HuH-7 (cell line): Measurements from ENCODE around the gene CDC123.
"Not testable (repeated sequence)": the region's sequence is repeated elsewhere in the genome, so short reads cannot be mapped to it uniquely, and the experiment has no call there.

Source experiments
- DNase-seq: peaks from one replicate; pipeline ENCODE4 v3.0.0; 2011; ENCODE audit warnings: low spot score

The CDC123 gene

DNA sequence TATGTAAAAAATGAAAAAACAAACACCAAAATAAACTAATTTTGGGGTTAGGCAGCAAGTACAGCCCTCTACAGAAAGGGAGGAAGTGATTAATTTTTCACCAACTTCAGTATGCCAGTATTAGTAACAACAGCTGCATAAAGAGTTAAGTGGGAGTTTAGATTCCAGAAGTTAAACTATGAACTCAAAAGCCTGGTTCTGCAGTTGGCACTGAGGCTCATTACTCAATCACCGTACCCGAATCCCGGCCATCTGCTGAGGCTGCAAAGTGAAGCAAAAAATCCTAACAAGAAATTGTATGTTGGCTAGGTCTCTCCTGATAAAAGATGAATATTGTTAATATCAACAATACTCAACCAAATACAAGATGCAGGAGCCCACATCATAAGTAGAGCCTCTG is 4.3 kb upstream of the CDC123 start:
- no peak for DNase-seq

DNA sequence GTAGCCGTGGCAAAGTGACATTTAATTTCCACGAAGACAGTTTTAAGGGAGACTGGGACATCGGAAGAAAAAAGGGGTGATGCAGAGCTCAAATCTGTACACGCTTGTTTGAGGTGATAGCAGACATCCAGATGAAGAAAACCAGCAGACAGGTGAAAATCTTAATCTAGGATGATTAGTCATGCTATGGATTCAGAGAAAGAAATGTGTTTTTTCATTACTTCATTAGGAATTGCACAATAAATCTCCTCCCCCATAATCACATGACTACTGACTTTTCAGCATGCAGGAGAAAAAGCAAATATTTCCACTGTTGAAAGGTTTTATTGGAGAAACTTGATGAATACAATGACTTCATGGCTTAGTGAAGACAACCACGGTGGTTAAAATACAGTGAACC is 2.8 kb upstream of the CDC123 start:
- DNase-seq = peak; percentile 33

DNA sequence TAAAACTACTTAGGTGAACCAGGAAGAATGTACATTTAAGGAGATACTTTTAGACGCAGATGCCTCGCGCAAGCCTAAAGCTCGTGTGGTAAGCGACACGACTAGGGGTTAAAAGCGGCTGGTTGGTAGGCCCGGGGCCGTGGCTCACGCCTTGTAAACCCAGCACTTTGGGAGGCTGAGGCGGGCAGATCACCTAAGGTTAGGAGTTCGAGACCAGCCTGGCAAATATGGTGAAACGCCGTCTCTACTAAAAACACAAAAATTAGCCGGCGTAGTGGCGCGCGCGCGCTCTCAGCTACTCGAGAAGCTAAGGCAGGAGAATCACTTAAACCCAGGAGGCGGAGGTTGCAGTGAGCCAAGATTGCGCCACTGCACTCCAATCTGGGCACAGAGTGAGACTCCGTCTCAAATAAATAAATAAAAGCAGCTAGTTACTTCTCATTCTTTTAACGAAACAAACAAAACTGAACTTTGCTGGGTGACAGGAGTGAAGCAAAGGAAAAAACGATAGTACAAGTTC is 1.2 kb upstream of the CDC123 start:
- no peak for DNase-seq

DNA sequence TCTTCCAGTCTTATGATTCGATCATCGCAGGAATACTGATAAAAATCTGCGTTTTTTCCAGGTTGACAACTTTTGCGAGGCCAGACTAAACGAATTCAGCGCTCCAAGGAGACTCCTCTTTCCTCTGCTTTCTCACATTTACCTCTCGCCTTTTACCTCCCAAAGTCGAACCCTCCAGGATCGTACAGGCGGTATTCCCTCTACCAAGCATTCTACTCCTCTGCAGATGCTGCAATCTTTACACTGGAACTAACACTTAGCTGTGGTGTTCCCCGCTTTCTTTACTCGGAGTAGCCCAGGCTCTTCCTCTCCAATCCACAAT is 746 bp upstream of the CDC123 start:
- DNase-seq = no peak

DNA sequence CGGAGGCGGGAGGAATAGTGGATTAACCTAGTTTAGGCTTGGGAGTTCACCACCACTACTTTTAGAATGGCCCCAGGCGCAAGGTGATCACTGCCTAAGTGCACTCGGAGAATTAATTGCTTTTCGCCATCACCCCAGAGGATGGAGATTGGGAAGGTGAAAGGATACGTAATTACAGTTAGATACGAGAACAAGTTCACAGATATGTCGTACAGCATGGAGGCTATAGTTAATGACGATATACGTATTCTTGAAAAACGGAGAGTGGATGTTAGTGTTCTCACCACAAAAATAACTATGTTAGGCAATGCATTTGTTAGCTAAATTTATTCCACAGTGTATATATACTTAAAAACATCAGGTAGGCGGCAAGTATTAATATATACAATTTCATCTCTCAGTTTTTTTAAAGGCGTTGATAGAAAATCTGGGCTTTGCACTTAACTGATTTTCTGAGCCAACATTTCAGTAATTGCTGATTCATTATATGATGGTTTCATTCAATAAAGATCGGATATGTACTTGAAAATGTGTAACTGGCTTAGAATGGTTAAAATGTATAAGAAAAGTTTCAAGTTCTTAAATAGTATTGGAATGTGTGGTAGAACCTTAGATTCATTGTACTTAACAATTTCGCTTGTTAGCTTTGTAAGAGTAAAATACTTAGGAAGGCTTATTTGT is 683 bp downstream of the CDC123 start:
- DNase-seq = peak; percentile 16

DNA sequence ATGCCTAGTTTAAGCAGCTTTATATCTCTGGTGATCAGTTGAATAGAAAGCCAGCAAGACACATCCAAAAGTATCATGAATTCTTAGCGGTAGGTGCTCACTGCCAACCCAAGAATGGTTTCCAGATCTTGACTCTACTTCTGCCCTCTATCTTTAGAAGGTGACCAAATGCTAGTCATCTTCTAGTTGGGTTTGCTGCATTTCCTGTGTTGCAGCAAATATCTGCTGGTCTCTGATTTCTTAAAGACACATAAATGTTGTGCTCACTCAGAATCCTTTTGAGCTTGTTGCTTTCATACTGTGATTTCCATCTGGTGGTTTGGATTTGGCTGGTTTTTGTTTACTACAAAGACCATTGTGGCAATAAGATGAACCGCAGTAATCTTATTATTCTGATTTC is 2.2 kb downstream of the CDC123 start:
- DNase-seq = no peak

DNA sequence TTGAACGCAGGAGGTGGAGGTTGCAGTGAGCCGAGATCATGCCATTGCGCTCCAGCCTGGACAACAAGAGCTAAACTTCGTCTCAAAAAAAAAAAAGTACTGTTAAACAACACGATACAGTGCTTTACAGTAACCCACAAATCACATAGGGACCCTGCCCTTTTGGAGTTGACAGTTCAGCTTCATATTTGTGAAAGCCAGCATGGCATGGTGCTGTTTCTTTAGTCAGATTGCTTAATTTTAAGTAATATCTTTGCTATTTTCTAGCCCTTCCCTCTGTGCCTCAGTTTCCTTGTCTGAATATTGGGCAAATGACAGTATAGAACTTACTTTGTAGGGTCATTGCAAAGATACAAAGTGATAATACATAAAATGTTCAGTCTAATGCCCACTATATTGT is 4.9 kb downstream of the CDC123 start:
- DNase-seq = no peak

DNA sequence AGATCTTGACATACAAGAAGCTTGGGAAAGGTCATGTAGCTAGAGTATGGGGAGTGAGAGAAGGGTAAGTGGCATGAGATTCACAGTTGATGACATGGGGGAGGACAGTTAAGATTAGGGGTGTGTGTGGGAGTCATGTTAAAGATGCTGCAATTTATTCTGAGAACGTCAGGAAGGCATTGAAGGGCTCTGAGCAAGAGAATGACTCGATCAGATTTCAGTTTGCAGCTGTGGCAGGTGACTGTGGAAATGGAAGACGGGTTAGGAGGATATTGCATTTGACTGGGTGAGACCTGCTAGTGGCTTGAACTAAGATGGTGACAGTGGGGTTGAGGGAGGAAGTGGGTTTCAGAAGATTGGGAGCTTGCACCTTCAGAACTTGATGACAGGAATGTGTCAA is 5.6 kb downstream of the CDC123 start:
- DNase-seq = no peak

DNA sequence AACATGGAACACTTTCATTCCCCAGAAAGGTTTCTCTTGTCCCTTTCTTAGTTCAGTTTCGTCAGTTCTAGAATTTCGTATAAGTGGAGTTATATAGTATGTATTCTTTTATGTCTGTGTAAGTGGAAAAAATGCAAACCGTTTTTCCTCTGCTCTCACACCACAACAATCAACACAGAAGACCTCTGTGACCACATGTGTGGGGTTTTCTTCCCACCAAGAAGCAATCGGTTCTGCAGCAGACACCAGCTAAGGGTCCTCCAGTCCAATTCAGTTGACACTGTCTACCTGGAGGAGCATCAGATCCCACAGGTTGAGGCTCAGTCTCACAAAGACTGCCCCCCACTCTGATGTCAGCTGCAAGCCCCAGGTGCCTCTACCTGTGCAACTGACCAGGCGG is 6.2 kb downstream of the CDC123 start:
- DNase-seq = no peak

DNA sequence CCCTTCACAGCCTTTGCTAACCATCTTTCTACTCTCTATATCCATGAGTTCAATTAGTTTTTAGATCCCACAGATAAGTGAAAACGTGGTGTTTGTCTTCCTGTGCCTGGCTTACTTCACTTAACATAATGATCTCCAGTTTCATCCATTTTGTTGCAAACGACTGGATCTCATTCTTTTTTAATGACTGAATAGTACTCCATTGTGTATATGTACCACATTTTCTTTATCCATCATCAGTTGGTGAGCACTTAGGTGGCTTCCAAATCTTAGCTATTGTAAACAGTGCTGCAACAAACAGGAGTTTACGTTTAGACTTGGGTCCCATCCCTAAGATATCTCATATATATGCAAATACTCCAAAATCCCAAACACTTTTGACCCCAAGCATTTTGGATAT is 9.1 kb downstream of the CDC123 start:
- DNase-seq = no peak

DNA sequence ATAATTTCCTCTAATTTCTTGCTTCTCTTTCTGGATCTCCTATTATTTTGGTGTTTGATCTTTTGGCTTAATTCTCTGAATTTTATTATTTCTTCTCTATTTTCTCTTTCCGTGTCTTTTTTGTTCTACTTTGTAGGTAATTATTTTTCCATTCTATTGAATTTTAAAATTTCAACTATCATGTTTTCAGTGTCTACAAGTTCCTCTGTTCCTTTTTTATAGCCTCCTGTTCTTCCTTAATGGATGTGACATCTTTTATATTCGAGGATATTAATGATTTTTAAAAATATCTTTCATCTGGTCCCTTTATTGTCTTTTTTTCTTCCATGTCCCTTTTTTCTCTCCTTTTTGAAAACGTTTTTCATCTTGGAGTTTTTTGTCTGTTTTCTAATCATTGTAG is 11.1 kb downstream of the CDC123 start:
- no peak for DNase-seq

DNA sequence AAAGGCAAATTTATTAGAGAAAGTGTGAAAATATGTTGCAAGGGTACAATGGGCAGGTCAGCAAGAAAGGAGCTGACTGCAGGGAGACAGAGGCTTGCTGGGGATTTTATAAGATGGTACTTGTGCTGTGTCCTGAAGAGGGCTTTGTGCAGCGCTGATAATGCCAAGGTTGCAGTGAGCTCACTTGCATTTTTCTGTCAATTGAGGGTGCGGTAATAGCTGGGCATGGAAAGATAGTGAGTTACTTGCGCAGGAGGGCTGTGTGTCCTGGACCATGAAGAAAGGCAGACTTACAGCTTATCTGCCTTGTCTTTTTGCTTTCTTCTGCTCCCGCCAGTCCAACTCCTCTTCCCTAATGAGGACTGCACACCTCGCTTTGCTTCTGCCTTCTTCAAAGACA is 12.5 kb downstream of the CDC123 start:
- DNase-seq = no peak

DNA sequence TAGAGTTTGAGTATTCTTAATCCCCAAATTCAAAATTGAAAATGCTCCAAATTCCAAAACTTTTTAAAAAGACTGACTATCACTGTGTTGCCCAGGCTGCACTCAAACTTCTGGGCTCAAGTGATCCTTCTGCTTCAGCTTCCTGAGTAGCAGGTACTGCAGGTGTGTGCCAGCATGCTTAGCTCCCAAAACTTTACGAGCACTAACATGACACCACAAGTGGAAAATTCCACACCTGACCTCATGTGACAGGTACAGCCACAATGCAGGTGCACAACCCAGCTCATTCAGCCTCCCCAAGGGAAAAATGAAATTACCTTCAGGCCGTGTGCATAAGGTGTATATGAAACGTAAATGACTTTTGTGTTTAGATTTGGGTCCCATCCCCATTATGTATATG is 16.5 kb downstream of the CDC123 start:
- DNase-seq = no peak

DNA sequence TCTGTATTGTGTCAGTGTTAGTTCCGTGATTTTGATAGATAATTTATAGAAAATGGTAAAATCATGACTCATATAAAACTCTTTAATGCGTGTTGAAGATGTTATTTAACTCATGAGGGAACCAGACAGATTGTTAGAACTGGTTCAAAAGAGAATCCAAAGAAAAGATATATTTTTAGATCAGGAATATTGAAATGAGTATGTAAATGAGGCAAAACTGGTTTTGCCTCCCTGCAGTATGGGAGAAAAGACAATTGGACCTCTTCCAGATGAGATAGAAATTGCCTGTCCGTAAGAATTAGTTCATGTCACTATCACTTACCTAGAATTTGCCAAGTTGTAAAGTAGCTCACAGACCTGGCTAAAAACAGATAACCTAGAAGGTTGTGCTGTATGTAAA is 17.6 kb downstream of the CDC123 start:
- no peak for DNase-seq

DNA sequence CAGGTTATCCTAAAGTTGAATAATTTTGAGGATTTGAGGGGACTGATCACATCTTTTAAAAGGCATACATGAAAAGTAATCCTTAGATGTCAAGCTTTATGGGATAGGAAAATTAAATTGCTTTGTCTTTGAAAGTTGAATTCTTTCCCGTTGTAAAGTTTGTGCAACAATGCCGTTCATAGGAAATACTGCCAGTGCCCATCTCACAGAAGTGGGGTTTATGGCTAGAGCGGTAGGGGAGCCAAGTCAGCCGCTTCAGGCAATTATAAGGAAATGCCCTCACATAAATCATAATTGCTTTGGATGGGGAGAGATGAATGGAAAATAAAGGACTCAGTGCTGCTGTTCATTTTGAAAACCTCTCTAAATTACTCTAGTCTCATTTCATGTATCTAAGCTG is 18.1 kb downstream of the CDC123 start:
- no peak for DNase-seq

DNA sequence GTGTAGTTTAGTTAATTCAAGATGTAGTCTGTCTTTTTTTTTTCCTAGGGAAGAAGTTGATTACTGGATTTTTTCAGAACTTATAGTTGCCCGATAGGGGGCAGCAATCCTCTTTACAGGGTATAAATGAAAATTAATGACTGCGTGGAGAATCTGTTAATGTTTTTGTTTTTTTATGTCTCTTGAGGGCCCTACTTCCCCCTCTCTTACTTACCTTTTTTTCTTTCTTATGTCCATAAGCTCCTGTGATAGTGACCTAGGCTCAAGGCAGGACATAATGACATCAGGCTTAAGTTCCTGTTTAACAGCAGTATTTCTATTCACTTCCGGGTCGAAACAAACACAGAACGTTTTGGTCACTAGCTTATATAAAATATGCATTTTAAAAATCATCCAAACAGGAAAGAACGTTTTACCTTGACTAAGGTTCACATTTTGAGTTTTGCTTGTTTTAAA is 18.8 kb downstream of the CDC123 start:
- DNase-seq = no peak

DNA sequence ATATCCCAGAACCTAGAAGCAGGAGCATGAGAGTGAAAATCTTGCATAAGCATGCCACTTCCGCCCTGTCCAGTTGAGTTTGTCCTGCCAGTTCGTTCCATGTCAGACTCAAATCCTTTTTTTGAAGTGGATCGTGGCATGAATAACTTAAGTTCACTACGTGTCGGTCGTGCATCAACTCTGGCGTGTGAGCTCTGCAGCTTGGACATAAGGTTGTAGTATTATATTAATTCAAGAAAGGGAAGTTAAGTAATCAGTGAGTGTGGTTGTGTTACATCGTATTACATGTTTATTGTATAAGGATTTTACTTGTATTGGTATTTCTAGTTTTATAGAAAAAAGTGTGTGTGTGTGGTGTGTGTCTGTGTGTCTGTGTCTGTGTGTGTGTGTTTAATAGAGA is 23.0 kb downstream of the CDC123 start:
- no peak for DNase-seq

DNA sequence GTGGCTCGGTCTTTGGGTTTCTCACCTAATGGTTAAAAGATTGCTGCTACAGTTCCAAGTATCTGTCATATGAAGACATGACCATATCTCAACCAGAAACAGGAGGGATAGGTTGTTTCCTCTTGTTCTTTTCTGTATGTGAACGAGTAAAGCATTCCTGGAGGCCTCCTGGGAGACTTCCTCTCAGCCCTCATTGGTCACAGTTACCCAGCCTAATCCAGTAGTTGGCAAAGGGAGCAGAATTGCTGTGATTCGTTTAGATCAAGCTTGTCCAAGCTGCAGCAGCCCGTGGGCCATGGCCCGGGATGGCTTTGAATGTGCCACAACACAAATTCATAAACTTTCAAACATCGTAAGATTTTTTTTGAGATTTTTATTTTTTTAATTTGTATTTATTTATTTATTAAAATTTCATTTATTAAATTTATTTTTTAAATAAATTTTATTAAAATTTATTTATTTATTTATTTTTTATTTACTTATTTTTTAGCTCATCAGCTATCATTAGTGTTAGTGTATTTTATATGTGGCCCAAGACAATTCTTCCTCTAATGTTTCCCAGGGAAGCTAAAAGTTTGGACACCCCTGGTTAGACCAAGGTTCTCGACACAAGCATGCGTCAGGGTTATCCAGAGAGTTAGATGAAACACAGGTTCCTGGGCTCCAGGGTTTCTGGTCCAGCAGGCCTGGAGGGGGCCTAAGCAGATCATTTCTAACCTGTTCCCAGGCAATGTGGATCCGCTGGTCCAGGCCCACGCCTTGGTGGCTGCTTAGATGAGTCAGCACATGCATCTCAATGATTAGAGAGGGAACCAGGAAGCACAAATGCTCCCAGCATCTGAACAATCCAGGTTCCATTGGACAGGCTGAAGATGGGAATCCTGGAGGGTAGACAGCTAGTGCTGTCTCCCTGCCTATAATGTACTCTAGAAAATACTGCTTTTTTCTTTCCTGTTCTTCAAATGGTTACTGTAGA is 25.6 kb downstream of the CDC123 start:
- DNase-seq = no peak

DNA sequence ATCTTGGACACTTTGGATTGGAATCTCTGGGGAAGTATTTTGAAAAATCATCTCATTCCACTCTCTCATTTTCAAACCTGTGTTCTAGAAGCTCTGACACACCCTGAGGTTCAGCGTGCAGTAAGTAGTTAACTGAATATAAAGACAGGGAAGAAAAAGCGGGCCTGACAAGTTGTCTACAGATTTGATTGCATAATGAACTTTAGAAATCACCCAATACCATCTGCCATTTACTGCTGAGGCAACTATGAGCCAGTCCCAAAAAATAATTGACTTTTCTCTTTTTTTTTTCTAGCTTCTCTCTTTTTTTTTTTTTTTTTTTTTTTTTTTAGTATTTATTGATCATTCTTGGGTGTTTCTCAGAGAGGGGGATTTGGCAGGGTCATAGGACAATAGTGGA is 29.5 kb downstream of the CDC123 start:
- DNase-seq = no peak

DNA sequence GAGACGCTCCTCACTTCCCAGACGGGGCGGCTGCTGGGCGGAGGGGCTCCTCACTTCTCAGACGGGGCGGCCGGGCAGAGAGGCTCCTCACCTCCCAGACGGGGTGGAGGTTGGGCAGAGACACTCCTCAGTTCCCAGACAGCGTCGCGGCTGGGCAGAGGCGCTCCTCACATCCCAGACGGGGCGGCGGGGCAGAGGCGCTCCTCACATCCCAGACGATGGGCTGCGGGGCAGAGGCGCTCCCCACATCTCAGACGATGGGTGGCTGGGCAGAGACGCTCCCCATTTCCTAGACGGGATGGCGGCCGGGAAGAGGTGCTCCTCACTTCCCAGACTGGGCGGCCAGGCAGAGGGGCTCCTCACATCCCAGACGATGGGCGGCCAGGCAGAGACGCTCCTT is 30.4 kb downstream of the CDC123 start:
- DNase-seq = not testable (repeated sequence)

DNA sequence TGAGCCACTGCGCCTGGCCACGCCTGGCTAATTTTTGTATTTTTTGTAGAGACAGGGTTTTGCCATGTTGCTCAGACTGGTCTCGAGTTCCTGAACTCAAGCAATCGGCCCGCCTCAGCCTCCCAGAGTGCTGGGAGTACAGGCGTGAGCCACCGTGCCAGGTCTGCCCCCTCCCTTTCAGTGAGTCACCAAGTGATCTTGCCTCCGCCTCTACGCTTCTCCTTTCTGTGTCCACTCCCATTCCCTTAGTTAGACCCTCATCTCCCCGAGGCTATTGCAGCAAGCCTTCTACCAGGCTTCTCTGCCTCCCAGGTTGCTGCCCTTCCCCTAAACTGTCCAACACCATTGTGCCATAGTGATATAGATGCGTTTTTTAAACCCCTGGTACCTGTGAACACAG is 32.9 kb downstream of the CDC123 start:
- no peak for DNase-seq

DNA sequence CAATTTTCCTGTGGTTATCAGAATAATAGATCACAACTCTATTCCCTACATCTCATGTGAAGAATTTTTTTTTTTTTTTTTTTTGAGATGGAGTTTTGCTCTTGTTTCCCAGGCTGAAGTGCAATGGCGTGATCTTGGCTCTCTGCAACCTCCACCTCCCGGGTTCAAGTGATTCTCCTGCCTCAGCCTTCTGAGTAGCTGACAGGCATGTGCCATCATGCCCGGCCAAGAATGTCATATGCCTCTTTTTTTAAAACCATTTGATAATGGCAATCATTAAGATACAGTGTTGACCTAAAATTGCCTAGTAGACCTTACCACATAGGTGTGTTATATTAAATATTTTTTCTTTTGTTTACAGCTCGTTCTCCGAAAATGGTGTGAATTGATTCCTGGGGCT is 38.7 kb downstream of the CDC123 start:
- not testable (repeated sequence) for DNase-seq

DNA sequence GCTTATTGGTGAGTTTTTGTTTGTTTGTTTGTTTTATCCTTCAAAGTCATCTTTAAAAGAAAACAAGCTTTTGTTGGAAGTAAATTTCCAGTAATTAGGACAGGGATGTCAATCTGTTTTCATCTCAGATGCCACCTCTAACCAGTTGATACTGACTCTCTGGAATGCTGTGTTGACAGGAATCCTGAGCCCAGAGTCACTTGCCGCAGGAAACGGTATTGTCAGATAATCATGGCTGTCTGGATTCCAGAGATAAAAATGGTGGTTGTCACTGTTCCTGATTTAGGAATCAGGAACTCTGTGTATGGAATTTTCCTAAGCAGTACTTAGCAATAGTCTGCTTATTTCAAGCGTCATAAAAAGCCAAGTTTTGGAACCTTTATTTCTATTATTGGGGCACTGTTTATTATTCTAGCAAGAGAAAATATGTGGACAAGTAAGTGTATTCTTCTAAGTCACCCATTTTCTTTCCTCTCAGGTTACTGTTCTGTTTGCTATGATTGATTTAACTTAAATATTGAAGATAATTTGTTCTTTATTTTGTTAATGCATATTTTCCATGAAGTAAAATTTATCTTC is 39.2 kb downstream of the CDC123 start:
- DNase-seq = no peak
